Stimulated activated CD8-positive, alpha-beta memory T cell treated with anti-CD3 and anti-CD28 coated beads, Interleukin-4, amount 100 ng/mL, for 4 hours (primary cell): Measurements from ENCODE around the gene ISL2.

Source experiments
- DNase-seq, 2 donors: peaks; one replicate each; pipeline ENCODE4 v3.0.0-alpha.2; 2020; ENCODE audit warnings: low read depth in 2 of 2, low spot score in 1 of 2

ISL2 gene

DNA sequence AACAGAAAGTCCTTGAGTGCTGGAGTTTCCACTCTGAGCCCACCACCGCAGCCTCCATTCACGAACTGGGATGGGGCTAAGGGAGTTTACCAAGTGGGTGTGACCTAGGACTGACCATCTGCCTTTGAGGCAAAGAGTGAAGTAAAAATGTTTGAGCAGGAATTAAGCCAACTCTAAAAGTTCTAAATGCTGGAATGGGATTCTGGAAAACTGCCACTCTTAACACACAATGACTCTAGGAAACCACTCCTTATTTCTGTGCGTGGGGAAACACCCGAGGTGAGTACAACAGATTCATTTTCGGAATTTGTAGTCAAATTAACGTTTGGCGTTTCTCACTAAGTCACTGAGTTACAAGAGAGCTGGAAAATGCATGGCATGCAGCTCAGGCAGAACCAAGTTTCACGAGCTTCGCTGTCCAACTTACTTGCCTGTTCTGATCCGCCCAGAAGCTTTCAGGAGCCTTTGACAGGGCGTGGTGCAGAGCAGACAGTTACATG lies 31.6 kb downstream of the ISL2 start:
- DNase-seq: no peak

DNA sequence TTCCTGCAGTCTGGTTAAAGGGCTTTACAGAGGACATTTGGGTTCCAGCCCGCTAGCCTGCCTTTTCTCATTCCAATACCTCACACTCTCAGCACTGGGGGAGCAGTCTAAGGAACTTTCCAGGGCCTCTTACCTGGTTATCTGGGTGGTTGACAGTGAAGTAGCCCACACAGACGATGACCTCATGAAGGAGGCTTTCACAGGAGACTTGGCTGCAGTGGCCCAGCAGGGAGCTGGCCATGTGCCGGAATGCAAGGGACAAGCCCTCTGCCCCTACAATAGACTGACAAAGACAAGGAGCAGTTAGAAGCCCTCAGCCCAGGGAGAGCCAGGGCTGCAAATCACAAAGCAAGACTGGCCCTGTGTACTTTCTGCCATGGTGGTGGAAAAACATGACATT lies 39.5 kb downstream of the ISL2 start:
- DNase-seq: no peak

DNA sequence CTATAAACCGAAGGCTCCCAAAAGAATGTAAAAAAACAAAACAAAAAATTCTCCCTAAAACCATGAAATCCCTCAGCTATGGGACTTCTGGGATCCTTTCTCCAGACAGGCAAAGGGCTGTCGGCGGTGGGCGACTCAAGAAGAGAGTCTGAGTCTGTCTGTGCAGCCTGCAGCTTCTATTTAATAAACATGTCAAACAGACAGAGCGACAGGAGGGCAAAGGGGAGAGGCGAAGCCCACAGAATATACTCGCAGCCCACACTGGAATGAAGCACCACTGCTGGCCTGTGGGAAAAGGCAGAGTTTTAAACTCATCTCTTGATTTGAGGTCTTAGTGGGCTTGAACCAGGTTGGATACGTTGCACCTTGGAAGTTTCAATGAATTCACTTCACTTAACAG lies 40.2 kb downstream of the ISL2 start:
- no peak for DNase-seq

DNA sequence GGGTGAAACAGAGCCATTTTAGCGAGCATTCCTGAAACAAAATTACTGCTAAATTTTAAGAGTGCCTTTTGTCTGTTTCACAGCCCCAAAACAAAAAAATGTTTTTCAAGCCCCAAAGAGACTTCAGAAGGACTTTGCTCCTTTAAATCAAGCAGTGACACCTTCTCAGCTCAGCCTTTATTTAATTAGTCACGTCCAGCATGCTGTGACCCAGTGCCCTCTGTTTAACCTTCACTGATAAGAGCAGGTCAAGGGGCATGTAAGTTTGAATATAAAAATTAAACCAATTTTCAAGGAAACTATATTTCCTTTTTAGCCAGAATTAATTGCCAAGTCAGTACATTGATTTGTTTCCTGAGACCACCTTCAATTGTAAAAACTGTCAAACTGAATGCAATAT lies 40.6 kb downstream of the ISL2 start:
- no peak for DNase-seq

DNA sequence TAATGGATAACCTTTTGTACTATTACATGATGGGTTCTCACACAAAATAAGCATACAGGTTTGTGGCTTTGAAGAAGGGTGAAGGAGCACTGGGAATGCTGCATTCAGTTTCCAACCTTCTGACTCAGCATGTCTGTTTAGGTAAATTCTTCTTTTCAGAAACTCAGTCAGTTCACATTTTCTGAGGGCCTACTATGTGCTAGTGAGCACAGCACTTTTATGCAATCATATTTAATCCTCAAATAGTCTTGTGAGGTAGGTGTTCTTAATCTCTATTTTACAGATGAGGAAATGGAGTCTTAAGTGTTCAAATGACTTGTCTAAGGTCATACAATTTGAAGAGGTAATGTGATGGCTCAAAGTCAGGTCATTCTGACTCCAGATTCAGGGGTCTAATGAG lies 41.2 kb downstream of the ISL2 start:
- no peak for DNase-seq

DNA sequence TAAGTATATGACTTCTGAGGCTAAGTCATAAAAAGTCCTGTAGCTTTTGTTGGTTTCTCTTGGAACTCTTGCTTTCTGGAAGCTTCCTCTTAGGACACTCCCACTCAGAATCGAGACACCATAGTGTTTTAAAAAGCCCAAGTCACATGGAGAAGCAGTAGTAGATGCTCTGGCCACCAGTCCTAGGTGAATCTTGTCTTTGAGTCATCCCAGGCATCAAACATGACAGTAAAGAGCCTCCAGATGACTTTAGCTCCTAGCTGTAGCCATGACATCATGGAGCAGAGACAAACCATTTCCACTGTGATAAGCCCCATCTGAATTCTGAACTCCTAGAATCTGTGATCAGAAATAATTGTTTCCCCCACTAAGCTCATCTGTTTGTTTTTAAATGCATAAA lies 42.1 kb downstream of the ISL2 start:
- DNase-seq: no peak

DNA sequence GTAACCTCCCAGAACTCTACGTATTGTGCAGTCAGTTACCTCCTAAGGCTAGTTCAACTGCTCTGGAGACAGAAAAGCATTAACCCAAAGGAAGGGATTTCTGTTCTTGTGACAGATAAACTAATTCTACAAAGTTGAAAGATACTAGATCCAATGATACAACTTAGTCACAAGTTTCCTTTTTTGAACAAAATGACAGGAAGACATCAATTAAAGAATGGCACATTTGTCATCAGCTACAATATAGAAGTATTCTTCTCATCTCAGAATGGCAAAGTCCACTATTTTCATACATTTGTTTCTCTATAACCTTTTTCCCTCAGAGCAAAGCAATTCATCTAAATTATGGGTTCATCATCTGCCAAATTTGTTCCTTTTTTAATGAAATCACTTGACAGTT lies 43.7 kb downstream of the ISL2 start:
- no peak for DNase-seq

DNA sequence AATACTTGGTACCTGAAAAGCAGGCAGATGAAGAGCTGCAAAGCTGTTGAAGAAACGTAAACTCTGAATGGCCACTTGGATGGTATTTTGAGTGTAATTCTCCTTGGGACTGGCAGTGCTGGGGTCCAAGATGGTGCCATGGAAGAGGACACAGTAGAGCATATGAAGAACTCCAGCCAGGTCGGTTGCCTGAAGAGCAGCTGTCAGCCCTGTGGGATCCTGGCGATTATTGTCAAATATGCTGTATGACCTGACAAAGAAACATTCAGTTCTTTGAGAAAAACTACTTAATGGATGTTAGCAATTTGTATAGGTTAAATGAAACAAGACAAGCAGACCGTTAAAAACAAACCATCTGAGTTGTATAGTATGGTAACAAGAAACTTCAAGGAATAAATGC lies 44.8 kb downstream of the ISL2 start:
- no peak for DNase-seq

DNA sequence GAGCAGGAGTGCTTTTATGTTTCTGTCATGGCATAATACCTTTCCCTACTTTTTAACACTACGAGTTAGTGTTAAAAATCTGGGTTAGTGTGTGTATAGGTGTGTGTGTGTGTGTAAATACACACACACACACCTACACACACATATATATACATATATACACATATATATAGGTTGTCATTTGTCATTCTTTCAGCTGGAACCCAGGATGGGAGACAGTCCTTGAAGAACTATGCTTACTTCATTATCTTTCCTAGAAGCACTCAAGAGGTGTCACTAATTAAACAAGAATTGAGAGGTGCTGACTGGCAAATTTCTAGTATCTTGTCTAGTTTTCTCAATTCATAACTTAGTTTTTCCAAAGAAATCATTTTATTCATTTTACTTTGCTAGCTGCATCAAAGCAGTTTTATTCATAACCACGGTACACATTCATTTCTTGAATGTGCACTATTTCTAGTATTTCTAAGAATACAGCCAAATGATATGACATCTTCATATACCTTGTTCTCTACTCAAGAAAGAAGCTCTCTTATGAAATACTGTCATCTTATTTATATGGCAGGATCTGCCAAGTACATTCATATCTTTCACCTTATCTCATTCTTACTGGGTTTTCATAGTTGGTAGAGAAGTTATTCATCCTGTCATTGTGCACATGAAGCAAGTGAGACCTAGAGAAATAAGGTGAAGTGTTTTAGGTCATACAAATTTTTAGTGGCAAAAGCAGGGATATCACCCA lies 46.6 kb downstream of the ISL2 start:
- no peak for DNase-seq

DNA sequence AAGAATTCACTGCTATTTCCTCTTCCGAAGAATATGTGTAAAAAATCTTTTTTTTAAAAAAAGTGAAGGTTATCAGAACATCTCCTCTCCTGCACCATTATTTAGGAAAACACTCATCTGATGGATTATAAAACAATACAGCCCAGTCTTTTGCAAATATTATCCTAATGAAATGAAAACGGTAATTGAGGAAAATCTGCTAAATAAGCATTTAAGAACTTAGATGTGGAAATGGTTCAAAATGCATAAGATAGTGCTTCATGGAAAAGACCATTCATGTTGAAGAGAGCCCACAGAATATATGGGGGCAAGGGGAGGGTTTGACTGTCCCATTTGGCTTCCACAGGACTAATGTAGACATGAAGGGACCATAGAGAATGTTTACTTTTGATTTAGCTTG lies 47.8 kb downstream of the ISL2 start:
- no peak for DNase-seq

DNA sequence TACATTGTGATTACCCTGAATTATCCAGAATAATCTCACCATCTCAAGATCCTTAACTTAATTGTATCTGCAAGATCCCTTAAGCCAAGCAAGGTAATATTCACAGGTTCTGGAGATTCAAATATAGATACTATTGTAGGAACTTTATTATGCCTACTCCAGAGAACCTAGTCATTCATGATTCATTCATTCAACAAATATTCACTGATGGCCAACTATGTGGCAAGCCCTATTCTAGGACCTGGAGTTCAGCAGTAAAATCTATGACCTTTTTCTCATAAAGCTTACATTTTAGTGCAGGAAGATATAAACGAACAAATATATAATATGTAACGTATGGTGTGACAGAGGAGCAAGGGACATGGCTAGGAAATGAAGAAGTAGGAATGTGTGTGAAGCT lies 49.6 kb downstream of the ISL2 start:
- no peak for DNase-seq

DNA sequence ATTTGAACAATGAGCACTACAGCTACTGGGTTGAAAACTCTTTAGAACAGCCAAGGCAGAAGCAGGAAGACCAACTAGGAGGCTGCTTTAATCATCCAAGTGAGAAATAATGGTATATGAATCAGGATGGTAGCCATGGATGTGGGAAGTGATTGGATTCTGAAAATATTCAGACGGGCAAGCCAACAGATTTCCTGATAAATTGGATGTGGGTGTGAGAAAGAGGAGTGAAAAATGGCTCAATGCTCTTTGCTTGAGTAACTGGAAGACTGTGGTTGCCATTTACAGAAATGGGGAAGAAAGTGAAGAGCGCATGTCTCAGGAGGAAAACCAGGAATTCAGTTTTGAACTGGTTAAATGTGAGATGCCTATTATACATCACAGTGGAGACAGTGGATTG lies 50.4 kb downstream of the ISL2 start:
- no peak for DNase-seq

DNA sequence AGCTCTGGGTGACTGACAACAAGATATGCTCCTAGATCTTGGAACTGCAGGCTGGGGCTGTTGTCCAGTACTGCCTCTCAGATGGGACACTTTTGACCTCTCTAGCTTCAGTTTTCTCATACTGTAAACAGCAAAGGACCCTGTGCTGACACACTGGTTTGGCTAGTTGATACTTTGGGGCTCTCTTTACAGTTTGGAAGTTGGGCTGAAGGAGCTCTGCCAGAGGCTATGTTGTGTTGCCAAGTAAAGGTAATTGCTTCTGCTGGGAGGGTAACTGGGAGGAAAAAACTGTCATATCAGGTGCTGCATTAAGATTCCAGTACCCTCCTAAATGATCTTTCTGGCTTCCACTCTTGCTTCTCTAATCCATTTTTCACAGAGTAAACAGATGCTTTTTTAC lies 54.0 kb downstream of the ISL2 start:
- DNase-seq: no peak

DNA sequence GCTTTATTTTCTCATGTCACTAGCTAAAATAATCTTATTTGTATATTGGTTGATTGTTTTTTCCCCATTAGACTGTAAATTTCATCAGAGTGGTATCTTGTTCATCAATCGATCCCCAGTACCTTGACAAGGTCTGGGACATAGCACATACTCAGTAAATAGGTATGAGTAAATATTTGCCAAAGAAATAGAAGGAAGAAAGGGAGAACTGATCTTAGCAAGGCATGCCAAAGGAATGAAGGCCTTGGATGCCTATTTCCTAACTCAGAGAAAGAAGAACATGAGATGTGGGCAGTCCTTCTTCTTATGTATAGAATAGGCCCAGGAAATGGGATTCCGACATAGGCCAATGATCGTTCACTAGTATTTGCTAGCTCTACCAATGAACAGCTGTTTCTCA lies 54.7 kb downstream of the ISL2 start:
- no peak for DNase-seq

DNA sequence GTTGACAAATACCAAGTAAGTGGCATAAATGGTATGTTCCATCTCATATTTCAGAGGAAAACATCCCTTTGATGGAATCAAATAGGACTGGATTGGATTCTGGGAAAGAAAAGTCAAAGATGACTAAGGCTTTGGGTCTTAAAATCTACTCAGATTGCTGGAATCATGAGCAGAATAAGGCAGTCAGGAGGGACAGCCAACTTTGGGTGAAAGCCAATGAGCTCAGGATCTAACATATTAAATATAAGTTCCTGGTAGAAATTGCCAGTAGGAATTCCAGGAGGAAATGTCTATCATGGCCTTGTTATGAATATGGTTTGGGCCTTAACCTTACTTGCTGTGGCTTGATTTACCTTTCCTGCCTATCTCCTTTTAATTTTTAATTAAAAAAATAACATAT lies 55.3 kb downstream of the ISL2 start:
- no peak for DNase-seq
